Esophagus squamous epithelium (tissue), 4 donors: ENCODE data around the gene CHAF1A.

Experiments used
- POLR2A ChIP-seq, 4 donors: fragments of 450-650 bp; IDR thresholded peaks; one replicate each; pipeline ENCODE4 v1.6.1; 2017; ENCODE audit warnings: antibody characterized with exemption in 4 of 4, mild to moderate bottlenecking in 4 of 4, moderate library complexity in 3 of 4
- TF ChIP-seq, protein P1 (sequence below), 6 experiments: fragments of 450-650 bp in 4 of 6; fragments of 200-600 bp in 2 of 6; sonication (generic) in 2 of 6; IDR thresholded peaks; one replicate each; pipeline ENCODE4 v1.5.1; 2016 to 2019; ENCODE audit warnings: antibody characterized with exemption in 6 of 6, mild to moderate bottlenecking in 4 of 6, moderate library complexity in 4 of 6

DNA sequence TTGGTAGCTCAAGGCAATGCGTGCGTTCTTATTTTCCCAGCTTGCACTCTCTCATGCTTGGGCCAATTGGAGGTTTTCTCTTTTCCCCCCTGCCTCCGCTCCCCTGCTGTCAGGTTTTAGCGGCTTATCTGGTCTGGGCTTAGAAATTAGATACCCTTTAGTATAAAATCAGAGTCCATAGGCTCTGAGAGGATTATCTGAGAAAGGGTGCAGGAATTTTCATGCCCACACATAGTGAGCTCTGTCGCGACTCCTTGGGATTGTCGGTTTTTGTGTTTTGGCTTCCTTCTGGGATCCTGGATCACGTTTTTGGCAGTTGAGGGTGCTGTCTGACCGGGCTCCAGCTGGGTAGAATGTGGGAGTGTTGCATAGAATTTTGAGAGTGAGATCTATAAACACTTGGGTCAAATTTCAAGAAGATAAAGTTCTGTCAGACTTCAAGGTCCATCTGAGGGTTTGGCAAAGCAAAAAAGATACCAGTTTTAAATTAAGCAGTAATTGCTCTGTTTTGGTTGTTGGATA is 12.4 kb downstream of the CHAF1A start:
- no peak for TF ChIP-seq POLR2A (IDR thresholded peaks at IDR 0.05)
- TF ChIP-seq, protein P1, sequence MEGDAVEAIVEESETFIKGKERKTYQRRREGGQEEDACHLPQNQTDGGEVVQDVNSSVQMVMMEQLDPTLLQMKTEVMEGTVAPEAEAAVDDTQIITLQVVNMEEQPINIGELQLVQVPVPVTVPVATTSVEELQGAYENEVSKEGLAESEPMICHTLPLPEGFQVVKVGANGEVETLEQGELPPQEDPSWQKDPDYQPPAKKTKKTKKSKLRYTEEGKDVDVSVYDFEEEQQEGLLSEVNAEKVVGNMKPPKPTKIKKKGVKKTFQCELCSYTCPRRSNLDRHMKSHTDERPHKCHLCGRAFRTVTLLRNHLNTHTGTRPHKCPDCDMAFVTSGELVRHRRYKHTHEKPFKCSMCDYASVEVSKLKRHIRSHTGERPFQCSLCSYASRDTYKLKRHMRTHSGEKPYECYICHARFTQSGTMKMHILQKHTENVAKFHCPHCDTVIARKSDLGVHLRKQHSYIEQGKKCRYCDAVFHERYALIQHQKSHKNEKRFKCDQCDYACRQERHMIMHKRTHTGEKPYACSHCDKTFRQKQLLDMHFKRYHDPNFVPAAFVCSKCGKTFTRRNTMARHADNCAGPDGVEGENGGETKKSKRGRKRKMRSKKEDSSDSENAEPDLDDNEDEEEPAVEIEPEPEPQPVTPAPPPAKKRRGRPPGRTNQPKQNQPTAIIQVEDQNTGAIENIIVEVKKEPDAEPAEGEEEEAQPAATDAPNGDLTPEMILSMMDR (IDR thresholded peaks at IDR 0.05): no peak
